GM23338 (cell line): ENCODE results near the gene HSPB6. TPM values are rescaled to one million over a fixed set of nuclear protein-coding genes. Genes with fewer than 3 reads are reported as not detected.

Experiments used
- ATAC-seq: fragments of 200-7000 bp; cut with Tn5 transposase; 3 replicates; pipeline ENCODE4 v1.9.1; 2020
- DNase-seq: peaks from one replicate; pipeline ENCODE4 v3.0.0-alpha.2; 2015; ENCODE audit warnings: low spot score
- H2AFZ ChIP-seq: fragments of 200-600 bp; sonication (generic); 2 replicates; pipeline ENCODE4 v1.8.0; 2016; ENCODE audit warnings: antibody characterized with exemption, mild to moderate bottlenecking, moderate library complexity
- H3F3A ChIP-seq: fragments of 200-600 bp; sonication (generic); replicated peaks from 2 replicates; pipeline ENCODE4 v1.8.0; 2017; ENCODE audit warnings: antibody characterized with exemption, mixed run types, low read depth
- H3K27ac ChIP-seq: fragments of 200-600 bp; sonication (generic); 2 replicates; pipeline ENCODE4 v1.6.1; 2016; ENCODE audit warnings: low read depth
- H3K27me3 ChIP-seq: fragments of 200-600 bp; sonication (generic); 2 replicates; pipeline ENCODE4 v1.8.0; 2016; ENCODE audit warnings: mild to moderate bottlenecking, mixed run types, moderate library complexity; ENCODE audit not compliant: insufficient read depth
- H3K36me3 ChIP-seq: fragments of 200-600 bp; sonication (generic); 2 replicates; pipeline ENCODE4 v1.8.0; 2016; ENCODE audit warnings: mild to moderate bottlenecking; ENCODE audit not compliant: insufficient read depth
- H3K4me1 ChIP-seq: fragments of 200-600 bp; sonication (generic); 2 replicates; pipeline ENCODE4 v1.8.0; 2016; ENCODE audit warnings: mild to moderate bottlenecking, moderate library complexity; ENCODE audit not compliant: insufficient read depth
- H3K4me2 ChIP-seq: fragments of 200-600 bp; sonication (generic); 2 replicates; pipeline ENCODE4 v1.7.1; 2017; ENCODE audit warnings: mixed run types
- H3K4me3 ChIP-seq: fragments of 200-600 bp; sonication (generic); 2 replicates; pipeline ENCODE4 v1.6.1; 2016; ENCODE audit warnings: mixed run types
- H3K79me2 ChIP-seq: fragments of 200-600 bp; sonication (generic); replicated peaks from 2 replicates; pipeline ENCODE4 v1.8.0; 2017; ENCODE audit warnings: mild to moderate bottlenecking; ENCODE audit not compliant: insufficient read depth
- H3K9me2 ChIP-seq: fragments of 200-600 bp; sonication (generic); 2 replicates; pipeline ENCODE4 v1.8.0; 2017; ENCODE audit not compliant: insufficient read depth
- H4K20me1 ChIP-seq: fragments of 200-600 bp; sonication (generic); replicated peaks from 2 replicates; pipeline ENCODE4 v1.8.0; 2017; ENCODE audit warnings: mild to moderate bottlenecking; ENCODE audit not compliant: insufficient read depth
- H3K27ac Mint-ChIP-seq: 2 replicates; pipeline ENCODE4 v1.8.0; 2020; ENCODE audit warnings: inconsistent platforms, mild to moderate bottlenecking, moderate library complexity, mixed read lengths
- H3K27me3 Mint-ChIP-seq: 3 replicates; pipeline ENCODE4 v1.8.0; 2022; ENCODE audit warnings: low read depth, mild to moderate bottlenecking, moderate library complexity, mixed read lengths, inconsistent platforms; ENCODE audit not compliant: insufficient read depth, poor library complexity
- H3K36me3 Mint-ChIP-seq: 3 replicates; pipeline ENCODE4 v1.8.0; 2021; ENCODE audit warnings: low read depth, mild to moderate bottlenecking, inconsistent platforms, moderate library complexity, mixed read lengths
- H3K4me1 Mint-ChIP-seq: 3 replicates; pipeline ENCODE4 v1.8.0; 2020; ENCODE audit warnings: mild to moderate bottlenecking, inconsistent platforms, mixed read lengths
- H3K4me3 Mint-ChIP-seq: 3 replicates; pipeline ENCODE4 v1.8.0; 2021; ENCODE audit warnings: moderate library complexity, mild to moderate bottlenecking, inconsistent platforms, mixed read lengths
- H3K9me3 Mint-ChIP-seq: 3 replicates; pipeline ENCODE4 v1.8.0; 2020; ENCODE audit warnings: moderate library complexity, mild to moderate bottlenecking, inconsistent platforms, mixed read lengths
- CREB1 ChIP-seq: fragments of 250-450 bp; sonication (Bioruptor Pico); IDR thresholded peaks from 2 replicates; pipeline ENCODE4 v1.5.0; 2020; ENCODE audit warnings: low read depth, mild to moderate bottlenecking, moderate library complexity
- NANOG ChIP-seq: IDR thresholded peaks from 2 replicates; pipeline ENCODE4 v1.6.1; 2016; ENCODE audit warnings: antibody characterized with exemption, borderline replicate concordance
- ZNF114 ChIP-seq: fragments of 250-450 bp; sonication (Bioruptor Pico); IDR thresholded peaks from 2 replicates; pipeline ENCODE4 v1.5.0; 2020; ENCODE audit warnings: mild to moderate bottlenecking, moderate library complexity
- polyA plus RNA-seq: library from polyadenylated mRNA; unstranded; fragments of >200 nt; fragmentation: Nextera tagmentation; extraction: Ambion mirVana; gene quantifications from 2 replicates; pipeline ENCODE4 v1.2.1, GENCODE V29; 2016
- total RNA-seq: library from RNA; depleted of rRNA; stranded (reverse); fragments of >200 nt; shearing (Covaris generic); gene quantifications from 2 replicates; pipeline ENCODE4 v1.2.3, GENCODE V29; 2014
- TF ChIP-seq, protein P1 (sequence below): IDR thresholded peaks from one replicate; pipeline ENCODE4 v1.6.1; 2018; ENCODE audit warnings: antibody characterized with exemption; ENCODE audit not compliant: unreplicated experiment
- TF ChIP-seq, protein P2 (sequence below): IDR thresholded peaks from 2 replicates; pipeline ENCODE4 v1.6.1; 2016; ENCODE audit warnings: antibody characterized with exemption
- TF ChIP-seq, protein P3 (sequence below), 2 experiments: fragments of 200-600 bp in 1 of 2; sonication (generic) in 1 of 2; conservative IDR thresholded peaks; 2 replicates each; pipeline versions ENCODE4 v1.5.1 to v1.6.1; 2016 to 2017; ENCODE audit warnings: antibody characterized with exemption in 2 of 2, low read depth in 2 of 2, mild to moderate bottlenecking in 2 of 2, moderate library complexity in 1 of 2

HSPB6 gene
- total and polyA plus RNA-seq, 2 experiments from 2014 or later: 0.87 to 3.2 TPM

DNA sequence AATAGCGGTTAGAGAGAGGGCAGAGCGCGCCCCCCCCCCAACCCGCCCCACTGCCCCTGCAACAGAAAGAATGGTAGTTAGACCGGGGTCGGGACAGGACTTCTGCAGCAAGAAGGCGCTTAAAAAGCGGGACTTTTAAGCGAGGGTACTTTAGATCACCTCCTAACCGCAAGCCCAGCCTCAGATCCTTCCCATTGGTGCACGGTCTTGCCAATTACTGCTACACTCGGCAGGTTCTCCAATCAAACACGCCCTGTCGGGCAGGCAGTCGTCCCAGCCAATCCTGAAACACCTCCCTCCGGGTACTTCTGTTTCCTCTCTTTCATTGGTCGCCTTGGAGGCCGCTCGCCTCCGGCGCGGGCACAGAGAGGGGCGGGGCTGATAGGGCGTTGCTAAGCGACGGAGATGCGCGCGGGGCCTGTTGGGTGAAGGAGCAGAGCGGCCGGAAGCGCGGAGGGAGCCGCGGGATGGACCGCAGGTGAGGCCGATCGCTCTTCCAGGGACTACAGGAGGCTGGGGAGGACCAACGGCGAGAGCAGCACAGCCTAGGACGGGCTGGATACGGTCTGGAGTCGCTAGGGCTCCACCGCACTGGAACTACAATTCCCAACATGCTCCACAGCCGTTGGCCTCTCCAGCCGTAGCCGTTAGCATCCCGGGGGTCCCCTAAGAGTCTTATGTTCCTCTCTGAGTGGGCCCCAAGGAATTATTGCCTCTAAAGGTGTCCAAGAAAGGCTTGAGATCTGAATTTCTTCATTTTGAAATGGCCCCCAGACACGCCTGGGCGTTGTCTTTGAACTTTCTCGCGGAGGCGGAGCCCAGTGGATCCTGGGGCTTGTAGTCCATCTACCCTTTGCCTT is 1.1 kb upstream of the HSPB6 start, which contains the start of gene PROSER3 (continued):
- TF ChIP-seq, protein P1, sequence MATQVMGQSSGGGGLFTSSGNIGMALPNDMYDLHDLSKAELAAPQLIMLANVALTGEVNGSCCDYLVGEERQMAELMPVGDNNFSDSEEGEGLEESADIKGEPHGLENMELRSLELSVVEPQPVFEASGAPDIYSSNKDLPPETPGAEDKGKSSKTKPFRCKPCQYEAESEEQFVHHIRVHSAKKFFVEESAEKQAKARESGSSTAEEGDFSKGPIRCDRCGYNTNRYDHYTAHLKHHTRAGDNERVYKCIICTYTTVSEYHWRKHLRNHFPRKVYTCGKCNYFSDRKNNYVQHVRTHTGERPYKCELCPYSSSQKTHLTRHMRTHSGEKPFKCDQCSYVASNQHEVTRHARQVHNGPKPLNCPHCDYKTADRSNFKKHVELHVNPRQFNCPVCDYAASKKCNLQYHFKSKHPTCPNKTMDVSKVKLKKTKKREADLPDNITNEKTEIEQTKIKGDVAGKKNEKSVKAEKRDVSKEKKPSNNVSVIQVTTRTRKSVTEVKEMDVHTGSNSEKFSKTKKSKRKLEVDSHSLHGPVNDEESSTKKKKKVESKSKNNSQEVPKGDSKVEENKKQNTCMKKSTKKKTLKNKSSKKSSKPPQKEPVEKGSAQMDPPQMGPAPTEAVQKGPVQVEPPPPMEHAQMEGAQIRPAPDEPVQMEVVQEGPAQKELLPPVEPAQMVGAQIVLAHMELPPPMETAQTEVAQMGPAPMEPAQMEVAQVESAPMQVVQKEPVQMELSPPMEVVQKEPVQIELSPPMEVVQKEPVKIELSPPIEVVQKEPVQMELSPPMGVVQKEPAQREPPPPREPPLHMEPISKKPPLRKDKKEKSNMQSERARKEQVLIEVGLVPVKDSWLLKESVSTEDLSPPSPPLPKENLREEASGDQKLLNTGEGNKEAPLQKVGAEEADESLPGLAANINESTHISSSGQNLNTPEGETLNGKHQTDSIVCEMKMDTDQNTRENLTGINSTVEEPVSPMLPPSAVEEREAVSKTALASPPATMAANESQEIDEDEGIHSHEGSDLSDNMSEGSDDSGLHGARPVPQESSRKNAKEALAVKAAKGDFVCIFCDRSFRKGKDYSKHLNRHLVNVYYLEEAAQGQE: no peak
- TF ChIP-seq ZNF114 (CRISPR knock-in tag) (no peak), CREB1 (CRISPR knock-in tag) (peak; percentile 71), NANOG (no peak)
- TF ChIP-seq, protein P2, sequence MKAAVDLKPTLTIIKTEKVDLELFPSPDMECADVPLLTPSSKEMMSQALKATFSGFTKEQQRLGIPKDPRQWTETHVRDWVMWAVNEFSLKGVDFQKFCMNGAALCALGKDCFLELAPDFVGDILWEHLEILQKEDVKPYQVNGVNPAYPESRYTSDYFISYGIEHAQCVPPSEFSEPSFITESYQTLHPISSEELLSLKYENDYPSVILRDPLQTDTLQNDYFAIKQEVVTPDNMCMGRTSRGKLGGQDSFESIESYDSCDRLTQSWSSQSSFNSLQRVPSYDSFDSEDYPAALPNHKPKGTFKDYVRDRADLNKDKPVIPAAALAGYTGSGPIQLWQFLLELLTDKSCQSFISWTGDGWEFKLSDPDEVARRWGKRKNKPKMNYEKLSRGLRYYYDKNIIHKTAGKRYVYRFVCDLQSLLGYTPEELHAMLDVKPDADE: peak; percentile 73
- TF ChIP-seq, protein P3, sequence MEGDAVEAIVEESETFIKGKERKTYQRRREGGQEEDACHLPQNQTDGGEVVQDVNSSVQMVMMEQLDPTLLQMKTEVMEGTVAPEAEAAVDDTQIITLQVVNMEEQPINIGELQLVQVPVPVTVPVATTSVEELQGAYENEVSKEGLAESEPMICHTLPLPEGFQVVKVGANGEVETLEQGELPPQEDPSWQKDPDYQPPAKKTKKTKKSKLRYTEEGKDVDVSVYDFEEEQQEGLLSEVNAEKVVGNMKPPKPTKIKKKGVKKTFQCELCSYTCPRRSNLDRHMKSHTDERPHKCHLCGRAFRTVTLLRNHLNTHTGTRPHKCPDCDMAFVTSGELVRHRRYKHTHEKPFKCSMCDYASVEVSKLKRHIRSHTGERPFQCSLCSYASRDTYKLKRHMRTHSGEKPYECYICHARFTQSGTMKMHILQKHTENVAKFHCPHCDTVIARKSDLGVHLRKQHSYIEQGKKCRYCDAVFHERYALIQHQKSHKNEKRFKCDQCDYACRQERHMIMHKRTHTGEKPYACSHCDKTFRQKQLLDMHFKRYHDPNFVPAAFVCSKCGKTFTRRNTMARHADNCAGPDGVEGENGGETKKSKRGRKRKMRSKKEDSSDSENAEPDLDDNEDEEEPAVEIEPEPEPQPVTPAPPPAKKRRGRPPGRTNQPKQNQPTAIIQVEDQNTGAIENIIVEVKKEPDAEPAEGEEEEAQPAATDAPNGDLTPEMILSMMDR (conservative IDR thresholded peaks at IDR 0.05; ENCODE audit: low read depth in 2 of 2): no peak

DNA sequence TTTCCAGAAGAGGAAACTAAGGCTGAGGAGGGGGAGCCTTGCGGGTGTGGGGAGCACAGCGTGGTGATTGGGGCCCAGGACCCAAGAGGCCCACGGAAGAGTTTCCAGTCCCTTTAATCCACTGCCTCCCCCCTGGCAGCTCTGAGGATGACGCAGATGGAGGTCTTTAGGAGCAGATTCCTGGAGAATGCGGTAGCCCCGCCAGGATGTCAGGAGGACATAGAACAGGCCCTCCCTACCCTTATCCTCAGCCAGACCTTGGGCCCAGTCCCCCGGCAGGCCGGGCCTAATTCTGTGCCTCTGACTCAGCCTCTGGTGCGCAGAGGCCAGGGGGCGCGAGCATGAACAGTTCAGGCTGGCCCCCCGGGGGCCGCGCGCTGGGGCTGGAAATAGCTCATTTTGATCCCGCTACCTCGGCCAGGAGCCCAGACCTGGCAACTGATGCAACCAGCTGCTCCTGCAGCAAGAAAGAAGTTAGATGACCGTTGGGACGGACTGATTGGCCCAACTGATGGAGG is 461 bp upstream of the HSPB6 start:
- Histone ChIP-seq H3F3A (peaks cover 9% of the 10 kb centered on the region; the same call in 1 of the 2 replicates), H3K4me2 (peak overlapping the region; percentile 93), H3K27me3 (peaks cover 28% of the 10 kb centered on the region), H4K20me1 (peaks cover 3% of the 10 kb centered on the region), H3K36me3 (peaks cover 6% of the 10 kb centered on the region; the same call in 1 of the 2 replicates), H3K4me3 (peak overlapping the region; percentile 94), H3K27ac (no peak overlapping the region), H2AFZ (peak overlapping the region; percentile 90), H3K4me1 (peaks cover 4% of the 10 kb centered on the region), H3K9me2 (no peaks in the 10 kb centered on the region), H3K79me2 (peaks cover 13% of the 10 kb centered on the region)
- TF ChIP-seq CREB1 (CRISPR knock-in tag): no peak
- TF ChIP-seq, protein P1: no peak
- no peaks in the 10 kb centered on the region; the same call in 2 of the 3 replicates for H3K9me3 Mint-ChIP-seq
- H3K27me3 Mint-ChIP-seq: peaks cover 38% of the 10 kb centered on the region
- H3K4me3 Mint-ChIP-seq: peak overlapping the region; percentile 83
- peak; percentile 15 for ATAC-seq
- H3K36me3 Mint-ChIP-seq: peaks cover 26% of the 10 kb centered on the region
- DNase-seq: peak; percentile 52
- peak overlapping the region; percentile 92 for H3K27ac Mint-ChIP-seq
- peaks cover 15% of the 10 kb centered on the region for H3K4me1 Mint-ChIP-seq
